ENCODE results near the gene SLC22A3. TPM values are rescaled to one million over a fixed set of nuclear protein-coding genes. Genes with fewer than 3 reads are reported as not detected.

SLC22A3 gene
- total and polyA plus RNA-seq, 2 of the 13 experiments (the other 11 are each of a cell fraction or from before 2014, with no cell fraction given): 12.0 to 31.5 TPM

GRCh38 chr6:160333841-160334240 lies 14.3 kb upstream of the SLC22A3 start:
- H3K79me2 ChIP-seq (ENCODE audit: insufficient read depth, low read length): no peaks in the 10 kb centered on the region
- H3K27ac ChIP-seq (ENCODE audit: extremely low read length, insufficient read depth, low read length): no peak overlapping the region
- WGBS (ENCODE audit: low lambda C conversion rate): 19% methylated on average over 2 of the region's 2 CpGs
- ChIA-PET POLR2A (no interaction called here), CTCF (ENCODE audit: low intra/inter-chr PET ratio, low total read pairs) (no interaction called here)
- H2AFZ ChIP-seq (ENCODE audit: low read length): no peak overlapping the region
- DNase-seq (ENCODE audit: low spot score) (no peak), ATAC-seq (no peak), FAIRE-seq (no peak)
- BruUV-seq (replicated peaks): no TSS peak
- TF ChIP-seq CC2D1A (CRISPR knock-in tag; IDR thresholded peaks at IDR 0.05) (no peak), ZSCAN30 (CRISPR knock-in tag; IDR thresholded peaks at IDR 0.05) (no peak), ZNF230 (CRISPR knock-in tag; IDR thresholded peaks at IDR 0.05) (no peak), EED (CRISPR knock-in tag; IDR thresholded peaks at IDR 0.05) (no peak), PCBP1 (IDR thresholded peaks at IDR 0.05; ENCODE audit: borderline replicate concordance, low read depth, low read length) (no peak), MNT (IDR thresholded peaks at IDR 0.05) (0 out of 2 replicates have a peak, but pooled peaks have one; percentile 15), STAT5B (CRISPR knock-in tag; IDR thresholded peaks at IDR 0.05) (no peak)
- TF ChIP-seq, protein P1, sequence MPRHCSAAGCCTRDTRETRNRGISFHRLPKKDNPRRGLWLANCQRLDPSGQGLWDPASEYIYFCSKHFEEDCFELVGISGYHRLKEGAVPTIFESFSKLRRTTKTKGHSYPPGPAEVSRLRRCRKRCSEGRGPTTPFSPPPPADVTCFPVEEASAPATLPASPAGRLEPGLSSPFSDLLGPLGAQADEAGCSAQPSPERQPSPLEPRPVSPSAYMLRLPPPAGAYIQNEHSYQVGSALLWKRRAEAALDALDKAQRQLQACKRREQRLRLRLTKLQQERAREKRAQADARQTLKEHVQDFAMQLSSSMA (CRISPR knock-in tag; IDR thresholded peaks at IDR 0.05): no peak
- H4K20me1 ChIP-seq (ENCODE audit: insufficient read depth, low read length): no peaks in the 10 kb centered on the region
- peaks cover 0 to 43% of the 10 kb centered on the region in 2 experiments; a peak in 3 of 5 replicates for H3K27me3 ChIP-seq (ENCODE audit: control insufficient read depth in 1 of 2, insufficient read depth in 2 of 2, low read length in 2 of 2)
- intact Hi-C loops (cut with micrococcal nuclease; ENCODE audit: unreplicated experiment): no loop called here
- no peak overlapping the region for H3K4me3 ChIP-seq (replicated peaks in 1 of 3; ENCODE audit: insufficient read depth in 1 of 3, low read depth in 2 of 3, low read length in 3 of 3)
- H3K9me3 ChIP-seq (ENCODE audit: low read length): no peaks in the 10 kb centered on the region
- H3K4me1 ChIP-seq (ENCODE audit: insufficient read depth, low read length): no peaks in the 10 kb centered on the region
- in situ Hi-C loops (cut with HindIII; ENCODE audit: extremely low pct_ligation_motif_present, low pct_unique_long_range_greater_than_20kb): no loop called here
- no peak overlapping the region for H3K9ac ChIP-seq (ENCODE audit: insufficient read depth, low read depth, low read length)
- H3K4me2 ChIP-seq (ENCODE audit: low read depth, low read length): no peak overlapping the region
- no peaks in the 10 kb centered on the region for H3K36me3 ChIP-seq (replicated peaks in 1 of 2; ENCODE audit: control insufficient read depth in 1 of 2, insufficient read depth in 2 of 2, low read length in 2 of 2)

All from HepG2 (cell line).